Stimulated activated effector memory CD8-positive, alpha-beta T cell treated with anti-CD3 and anti-CD28 coated beads, Interleukin-12 subunit alpha, Interleukin-12 subunit beta, amount 100 ng/mL, for 72 hours (primary cell): ENCODE data around the gene TMED7.

Source experiments
- ATAC-seq: fragments of 150-1000 bp; cut with Tn5 transposase; 2 replicates; pipeline ENCODE4 v1.10.0; 2021
- DNase-seq, 2 donors: peaks; one replicate each; pipeline ENCODE4 v3.0.0; 2021 to 2022; ENCODE audit warnings: low spot score in 2 of 2
- H3K27ac Mint-ChIP-seq: one replicate; pipeline ENCODE4 v1.8.0; 2022; ENCODE audit warnings: mild to moderate bottlenecking, mixed read lengths
- H3K36me3 Mint-ChIP-seq: one replicate; pipeline ENCODE4 v1.8.0; 2022; ENCODE audit warnings: mild to moderate bottlenecking, mixed read lengths
- H3K4me1 Mint-ChIP-seq: one replicate; pipeline ENCODE4 v1.8.0; 2022; ENCODE audit warnings: mixed read lengths
- H3K4me3 Mint-ChIP-seq: one replicate; pipeline ENCODE4 v1.8.0; 2022; ENCODE audit warnings: mild to moderate bottlenecking, mixed read lengths
- H3K9me3 Mint-ChIP-seq: one replicate; pipeline ENCODE4 v1.8.0; 2022; ENCODE audit warnings: mixed read lengths

TMED7 gene

GRCh38 chr5:115640274-115640673, 14.4 kb upstream of the TMED7 start:
- ATAC-seq: no peak
- Mint-ChIP-seq H3K4me3 (no peak overlapping the region), H3K4me1 (no peaks in the 10 kb centered on the region), H3K9me3 (no peaks in the 10 kb centered on the region), H3K27ac (no peak overlapping the region), H3K36me3 (no peaks in the 10 kb centered on the region)
- DNase-seq: no peak

- DNase-seq: no peak
- H3K4me3 Mint-ChIP-seq: no peak overlapping the region
- ATAC-seq: no peak
- H3K4me1 Mint-ChIP-seq: peaks cover 4% of the 10 kb centered on the region
- H3K9me3 Mint-ChIP-seq: no peaks in the 10 kb centered on the region
- H3K27ac Mint-ChIP-seq: no peak overlapping the region
- H3K36me3 Mint-ChIP-seq: no peaks in the 10 kb centered on the region
Measured at GRCh38 chr5:115639377-115639776, 13.5 kb upstream of the TMED7 start.

DNA sequence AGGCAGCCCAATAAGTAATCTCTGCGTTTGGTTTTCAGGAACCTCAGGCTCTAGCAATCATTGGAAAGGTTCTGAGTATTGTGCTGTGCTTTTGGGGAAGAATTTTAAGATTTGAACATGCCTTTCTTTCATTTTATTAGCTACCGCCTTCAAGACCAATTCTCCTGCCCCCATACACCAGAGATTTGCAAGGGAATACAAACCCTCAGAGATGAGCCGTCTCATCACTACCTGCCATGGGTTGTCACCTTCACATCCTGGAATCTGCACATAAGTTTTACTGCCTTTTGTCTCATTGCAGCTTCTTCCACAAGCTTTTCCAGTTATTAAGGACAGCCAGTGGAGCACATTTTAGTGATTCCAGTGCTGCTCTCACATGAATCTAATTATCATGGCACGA, 11.7 kb upstream of the TMED7 start:
- no peak for ATAC-seq

GRCh38 chr5:115636008-115636407, 10.2 kb upstream of the TMED7 start:
- Mint-ChIP-seq H3K4me3 (no peak overlapping the region), H3K9me3 (no peaks in the 10 kb centered on the region), H3K27ac (no peak overlapping the region), H3K4me1 (peaks cover 5% of the 10 kb centered on the region), H3K36me3 (no peaks in the 10 kb centered on the region)
- DNase-seq (no peak), ATAC-seq (no peak)

More for the DNA sequence above, 11.7 kb upstream of the TMED7 start:
- Mint-ChIP-seq H3K4me1 (peaks cover 5% of the 10 kb centered on the region), H3K9me3 (no peaks in the 10 kb centered on the region), H3K27ac (no peak overlapping the region), H3K36me3 (no peaks in the 10 kb centered on the region), H3K4me3 (no peak overlapping the region)
- peak in 1 of 2 donors; percentile 42 for DNase-seq

GRCh38 chr5:115634343-115635132, 8.7 kb upstream of the TMED7 start:
- Mint-ChIP-seq H3K36me3 (no peaks in the 10 kb centered on the region), H3K9me3 (no peaks in the 10 kb centered on the region), H3K27ac (peak overlapping the region; percentile 20), H3K4me1 (peaks cover 5% of the 10 kb centered on the region), H3K4me3 (peak overlapping the region; percentile 39)
- DNase-seq (peak; percentile 73 to 91), ATAC-seq (peak; percentile 80)

- H3K36me3 Mint-ChIP-seq: peaks cover 8% of the 10 kb centered on the region
- H3K27ac Mint-ChIP-seq: no peak overlapping the region
Measured at GRCh38 chr5:115629903-115630302, 4.1 kb upstream of the TMED7 start.

GRCh38 chr5:115627295-115627865, 1.5 kb upstream of the TMED7 start:
- peaks cover 10% of the 10 kb centered on the region for H3K4me1 Mint-ChIP-seq
- no peak overlapping the region for H3K27ac Mint-ChIP-seq
- H3K4me3 Mint-ChIP-seq: peak overlapping the region; percentile 25
- H3K9me3 Mint-ChIP-seq: no peaks in the 10 kb centered on the region
- DNase-seq: no peak
- peaks cover 9% of the 10 kb centered on the region for H3K36me3 Mint-ChIP-seq
- ATAC-seq: no peak

More at GRCh38 chr5:115629903-115630302, 4.1 kb upstream of the TMED7 start:
- Mint-ChIP-seq H3K9me3 (no peaks in the 10 kb centered on the region), H3K4me1 (peaks cover 9% of the 10 kb centered on the region), H3K4me3 (no peak overlapping the region)
- DNase-seq (peak in 1 of 2 donors; percentile 26), ATAC-seq (no peak)

GRCh38 chr5:115626445-115626823, 598 bp upstream of the TMED7 start:
- Mint-ChIP-seq H3K36me3 (peaks cover 15% of the 10 kb centered on the region), H3K27ac (no peak overlapping the region), H3K9me3 (no peaks in the 10 kb centered on the region), H3K4me3 (no peak overlapping the region), H3K4me1 (peaks cover 18% of the 10 kb centered on the region)
- ATAC-seq: peak; percentile 53
- no peak for DNase-seq

GRCh38 chr5:115624994-115625393, 842 bp downstream of the TMED7 start:
- H3K27ac Mint-ChIP-seq: no peak overlapping the region

DNA sequence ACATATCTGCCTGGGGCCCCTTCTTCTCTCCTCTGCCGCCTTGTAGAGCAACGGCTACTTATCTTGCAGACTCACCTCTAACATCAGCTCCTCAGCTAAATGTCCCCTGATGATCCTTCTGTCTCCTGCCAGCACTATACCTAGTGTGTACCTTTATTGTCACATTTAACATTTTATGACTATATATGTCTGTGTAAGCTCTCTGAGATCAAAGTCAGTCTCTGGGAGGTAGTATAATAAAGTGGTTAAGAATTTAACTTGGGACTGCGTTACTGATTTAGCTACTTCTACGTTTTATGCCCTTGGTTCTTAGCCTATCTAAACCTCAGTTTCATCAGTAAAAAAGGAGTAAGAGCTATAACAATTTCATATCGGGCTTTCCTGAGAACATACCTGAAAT, 2.2 kb downstream of the TMED7 start:
- H3K4me1 Mint-ChIP-seq: peaks cover 24% of the 10 kb centered on the region
- H3K9me3 Mint-ChIP-seq: no peaks in the 10 kb centered on the region
- H3K4me3 Mint-ChIP-seq: no peak overlapping the region
- peaks cover 43% of the 10 kb centered on the region for H3K36me3 Mint-ChIP-seq
- H3K27ac Mint-ChIP-seq: no peak overlapping the region
- no peak for DNase-seq
- no peak for ATAC-seq

More at GRCh38 chr5:115624994-115625393, 842 bp downstream of the TMED7 start:
- ATAC-seq (no peak), DNase-seq (no peak)
- peaks cover 30% of the 10 kb centered on the region for H3K36me3 Mint-ChIP-seq
- peaks cover 24% of the 10 kb centered on the region for H3K4me1 Mint-ChIP-seq
- no peaks in the 10 kb centered on the region for H3K9me3 Mint-ChIP-seq
- no peak overlapping the region for H3K4me3 Mint-ChIP-seq

DNA sequence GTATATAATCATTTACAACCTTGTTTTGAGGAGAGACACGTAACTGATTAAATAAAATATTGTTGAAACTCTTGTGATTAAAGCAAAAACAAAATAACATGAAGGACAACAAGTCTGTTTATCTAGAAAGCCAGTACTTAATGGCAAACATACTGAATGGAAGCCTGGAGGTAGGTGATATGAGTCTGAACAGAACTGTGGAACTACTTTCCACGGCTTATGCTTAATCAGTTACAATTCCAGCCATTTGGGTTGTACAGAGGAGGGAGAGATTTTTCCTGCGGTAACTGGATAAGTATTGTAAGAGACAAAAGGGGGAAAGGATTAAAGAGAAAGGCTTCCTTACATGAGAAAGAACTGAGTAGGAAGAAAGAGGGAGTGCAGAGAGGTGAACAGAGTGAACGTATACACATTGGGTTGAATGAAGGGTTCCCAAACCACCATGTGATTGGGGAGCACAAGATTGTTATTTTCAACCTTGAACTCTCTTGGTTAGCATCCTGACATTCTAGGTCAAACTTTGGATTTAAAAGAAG, 4.4 kb downstream of the TMED7 start:
- Mint-ChIP-seq H3K27ac (peak overlapping the region; percentile 69), H3K36me3 (peaks cover 62% of the 10 kb centered on the region), H3K9me3 (no peaks in the 10 kb centered on the region), H3K4me3 (no peak overlapping the region), H3K4me1 (peaks cover 20% of the 10 kb centered on the region)
- DNase-seq: no peak
- ATAC-seq: no peak

DNA sequence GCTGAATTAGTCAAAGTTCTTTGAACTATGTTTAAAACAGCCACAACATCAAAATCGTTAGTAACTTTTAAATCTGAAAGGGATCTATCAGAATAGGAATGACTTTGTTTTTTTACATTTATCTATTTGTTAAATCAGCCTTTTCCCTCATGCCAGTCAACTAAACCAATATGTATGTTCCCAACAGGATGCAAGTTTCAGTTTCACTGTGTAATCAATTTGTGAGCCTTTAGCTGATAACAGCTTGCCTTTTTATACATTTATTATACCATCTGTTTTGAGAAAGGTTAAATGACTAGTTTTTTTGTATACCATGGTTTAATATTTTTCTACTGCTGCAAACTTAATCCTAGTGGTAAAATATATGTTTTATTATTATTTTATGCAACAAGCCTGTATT, 8.9 kb downstream of the TMED7 start:
- DNase-seq (no peak), ATAC-seq (no peak)
- no peaks in the 10 kb centered on the region for H3K9me3 Mint-ChIP-seq
- H3K36me3 Mint-ChIP-seq: peaks cover 92% of the 10 kb centered on the region
- no peak overlapping the region for H3K4me3 Mint-ChIP-seq
- H3K4me1 Mint-ChIP-seq: peaks cover 9% of the 10 kb centered on the region
- H3K27ac Mint-ChIP-seq: peak overlapping the region; percentile 29

GRCh38 chr5:115616472-115616871, 9.4 kb downstream of the TMED7 start:
- Mint-ChIP-seq H3K4me3 (no peak overlapping the region), H3K9me3 (no peaks in the 10 kb centered on the region), H3K27ac (peak overlapping the region; percentile 29), H3K36me3 (peaks cover 96% of the 10 kb centered on the region), H3K4me1 (peaks cover 7% of the 10 kb centered on the region)
- DNase-seq (no peak), ATAC-seq (no peak)

DNA sequence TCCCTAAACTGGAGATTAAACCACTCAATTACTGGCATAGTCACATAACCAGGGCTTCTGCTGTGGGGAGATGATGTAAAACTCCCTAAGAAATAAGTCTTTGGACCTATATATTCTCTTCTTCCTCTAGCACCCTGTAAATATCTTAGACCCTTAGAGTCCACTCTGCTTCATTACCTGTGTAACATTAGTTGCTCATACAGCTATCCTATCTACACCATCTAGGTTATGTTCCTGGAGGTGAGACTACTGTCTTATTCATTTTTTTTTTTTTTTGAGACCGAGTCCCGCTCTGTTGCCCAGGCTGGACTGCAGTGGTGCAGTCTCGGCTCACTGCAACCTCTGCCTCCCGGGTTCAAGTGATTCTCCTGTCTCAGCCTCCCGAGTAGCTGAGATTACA, 14.0 kb downstream of the TMED7 start:
- H3K9me3 Mint-ChIP-seq: no peaks in the 10 kb centered on the region
- peak overlapping the region; percentile 32 for H3K27ac Mint-ChIP-seq
- peaks cover 81% of the 10 kb centered on the region for H3K36me3 Mint-ChIP-seq
- DNase-seq (no peak), ATAC-seq (no peak)
- H3K4me3 Mint-ChIP-seq: no peak overlapping the region
- peaks cover 3% of the 10 kb centered on the region for H3K4me1 Mint-ChIP-seq

DNA sequence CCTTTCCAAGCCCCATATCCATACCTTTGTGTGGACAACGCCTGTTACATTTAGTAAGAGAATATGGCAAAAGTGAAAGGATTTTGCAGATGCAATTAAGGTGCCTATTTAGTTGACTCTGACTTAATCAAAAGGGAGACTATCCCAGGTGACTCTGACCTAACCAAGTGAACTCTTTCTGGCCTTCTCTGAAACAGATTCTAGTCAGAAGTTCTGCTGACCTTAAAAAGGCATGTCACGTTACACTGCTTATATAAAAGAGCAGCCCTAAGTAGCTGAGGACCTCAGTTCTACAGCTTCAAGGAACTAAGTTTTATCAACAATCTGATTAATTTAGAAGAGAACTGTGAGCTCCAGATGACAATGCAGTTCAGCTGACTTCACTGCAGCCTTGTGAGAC, 17.9 kb downstream of the TMED7 start:
- no peak for ATAC-seq
- Mint-ChIP-seq H3K4me3 (no peak overlapping the region), H3K27ac (no peak overlapping the region)

GRCh38 chr5:115605436-115605835, 20.4 kb downstream of the TMED7 start:
- Mint-ChIP-seq H3K36me3 (peaks cover 39% of the 10 kb centered on the region), H3K27ac (no peak overlapping the region), H3K4me3 (no peak overlapping the region), H3K9me3 (no peaks in the 10 kb centered on the region), H3K4me1 (peaks cover 24% of the 10 kb centered on the region)
- DNase-seq (no peak), ATAC-seq (no peak)

More for the DNA sequence above, 17.9 kb downstream of the TMED7 start:
- H3K36me3 Mint-ChIP-seq: peaks cover 59% of the 10 kb centered on the region
- H3K4me1 Mint-ChIP-seq: peaks cover 14% of the 10 kb centered on the region
- no peak for DNase-seq
- no peaks in the 10 kb centered on the region for H3K9me3 Mint-ChIP-seq
